ENCODE results near the gene FAHD2A. TPM values are rescaled to one million over a fixed set of nuclear protein-coding genes. Genes with fewer than 3 reads are reported as not detected.

The FAHD2A gene
- polyA plus RNA-seq, 4 donors = 27.5 to 162 (median 58.2) TPM

Other genes starting within 250 kb of the FAHD2A start
- 10 to 100 TPM in 1 of 4 donors, 1 to 10 TPM in 3; 3.8 to 18.9 (median 7.3) TPM for gene ZNF514, start 242.9 kb upstream of the FAHD2A start, polyA plus RNA-seq
- gene ZNF2, start 236.9 kb upstream of the FAHD2A start, polyA plus RNA-seq = 1 to 10 TPM; 1.1 to 4.2 (median 1.6) TPM
- 1 to 10 TPM in 1 of 4 donors, under 1 TPM in 1, not detected in 2; 0.66 to 1.2 TPM for gene ZNF892, start 195.2 kb upstream of the FAHD2A start, polyA plus RNA-seq
- 10 to 100 TPM in 1 of 4 donors, 1 to 10 TPM in 3; 1.1 to 17.9 (median 1.8) TPM for gene PROM2, start 128.3 kb upstream of the FAHD2A start, polyA plus RNA-seq
- gene KCNIP3, start 105.4 kb upstream of the FAHD2A start, polyA plus RNA-seq = 1 to 10 TPM; 1.4 to 3.8 (median 2.1) TPM
- not detected for gene TRIM43B, start 82.0 kb downstream of the FAHD2A start, polyA plus RNA-seq
- not detected for gene TRIM43, start 189.3 kb downstream of the FAHD2A start, polyA plus RNA-seq